Heart left ventricle (tissue), 16 donors: ENCODE data around the gene KLK7. TPM values are rescaled to one million over a fixed set of nuclear protein-coding genes. Genes with fewer than 3 reads are reported as not detected.

Experiments
- ATAC-seq, 4 donors: fragments of 200-7000 bp; cut with Tn5 transposase; one replicate each; pipeline ENCODE4 v1.9.1; 2020 to 2022; ENCODE audit warnings: moderate library complexity in 4 of 4, mild to moderate bottlenecking in 3 of 4, moderate number of reproducible peaks in 1 of 4
- DNase-seq, 5 donors: peaks; one replicate each; pipeline ENCODE4 v3.0.0-alpha.2; 2020
- H3K27ac ChIP-seq, 12 donors: fragments of 200-600 bp; sonication (generic) in 4 of 12; one replicate each; pipeline versions ENCODE4 v1.5.0 to v1.8.0; 2016 to 2022; ENCODE audit warnings: mild to moderate bottlenecking in 2 of 12
- H3K27me3 ChIP-seq, 9 donors: fragments of 200-600 bp; sonication (generic) in 2 of 9; one replicate each; pipeline versions ENCODE4 v1.5.1 to v1.8.0; 2016 to 2022; ENCODE audit warnings: mild to moderate bottlenecking in 3 of 9
- H3K36me3 ChIP-seq, 9 donors: fragments of 200-600 bp; sonication (generic) in 2 of 9; one replicate each; pipeline versions ENCODE4 v1.5.0 to v1.8.0; 2018 to 2022; ENCODE audit warnings: mild to moderate bottlenecking in 2 of 9
- H3K4me1 ChIP-seq, 12 donors: fragments of 200-600 bp; sonication (generic) in 4 of 12; one replicate each; pipeline versions ENCODE4 v1.5.0 to v1.8.0; 2016 to 2022; ENCODE audit warnings: mild to moderate bottlenecking in 3 of 12
- H3K4me3 ChIP-seq, 12 donors: fragments of 200-600 bp; sonication (generic) in 4 of 12; one replicate each; pipeline versions ENCODE4 v1.5.0 to v1.8.0; 2017 to 2022; ENCODE audit warnings: mild to moderate bottlenecking in 9 of 12, moderate library complexity in 4 of 12
- H3K9me3 ChIP-seq, 12 donors: fragments of 200-600 bp; sonication (generic) in 4 of 12; one replicate each; pipeline versions ENCODE4 v1.5.0 to v1.8.0; 2016 to 2022; ENCODE audit warnings: mild to moderate bottlenecking in 1 of 12
- CTCF ChIP-seq, 12 donors: fragments of 200-600 bp; sonication (generic) in 4 of 12; IDR thresholded peaks; one replicate each; pipeline versions ENCODE4 v1.5.0 to v1.8.0; 2018 to 2022; ENCODE audit warnings: antibody characterized with exemption in 12 of 12, mild to moderate bottlenecking in 5 of 12
- POLR2A ChIP-seq, 2 donors: fragments of 450-650 bp; IDR thresholded peaks; one replicate each; pipeline ENCODE4 v1.6.1; 2017; ENCODE audit warnings: antibody characterized with exemption in 2 of 2, mild to moderate bottlenecking in 2 of 2, moderate library complexity in 2 of 2
- WGBS, 4 donors: extraction: QIAGEN DNeasy Blood & Tissue Kit in 2 of 4; methylation state at CpG; one replicate each; pipeline versions ENCODE4 v1.1.5 to v1.1.7; 2013 to 2018; 5-methylcytosine and 5-hydroxymethylcytosine counted together
- intact Hi-C, 10 donors: fragments of 100-400 bp; cut with DNase I; formaldehyde crosslinking; loops; one replicate each; pipeline versions ENCODE4 v1.11.1 to v1.14.2; 2022
- polyA plus RNA-seq, 2 donors: library from polyadenylated mRNA; stranded (reverse); fragments of 200-250 nt; gene quantifications; one replicate each; pipeline ENCODE4 v1.2.3, GENCODE V29; 2013
- total RNA-seq, 9 donors: library from RNA; depleted of rRNA in 2 of 9; stranded (reverse); fragments of >200 nt in 2 of 9; fragmentation: NEBNext Ultra II Directional in 3 of 9; extraction: Animal tissue kit (Norgen Biotek cat#: 25700) in 3 of 9; gene quantifications; one replicate each; pipeline versions ENCODE4 v1.1.0 to v1.2.4, GENCODE V29; 2016 to 2023
- donor health status: ischemic (EF 13 %, LVEDD 7.1; RV severe dilation, severe dysfunction).
- donor health status: healthy with polysubstance abuse.
- donor health status: DM: no; HTN: yes; CAD: no.
- donor health status: DM: no; HTN: no; CAD: no.
- donor health status: ischemic (EF 25% LVEDD 6.9; RV normal size, moderate dysfunction).
- donor health status: ischemic (EF 25% LVEDD 5.7; RV mildly dilated, moderate dysfunction).
- donor health status: healthy.
- donor health status: DM: yes; HTN: yes; CAD: no.
- donor health status: ischemic (EF 35%, LVEDD 5.7; RV mildly dilated, moderate dysfunction).
- donor health status: nonischemic (EF 11% LVEDD 7.7; RV severe dilation, severe dysfunction).
- donor health status: DM: yes; HTN: yes; CAD: no.
- donor health status: PGD.
- donor health status: ischemic (EF 29% LVEDD 5.4; RV normal size, mild dysfunction).
- donor health status: nonischemic (EF 23%, LVEDD 6.1; RV moderate dilation, normal function).

Gene KLK7
- total and polyA plus RNA-seq, 11 donors: 4.1 TPM; not detected in 10

GRCh38 chr19:51009061-51009891 lies 25.6 kb upstream of the KLK7 start:
- Histone ChIP-seq H3K27ac (no peak overlapping the region), H3K4me1 (no peaks in the 10 kb centered on the region), H3K4me3 (no peak overlapping the region), H3K9me3 (no peaks in the 10 kb centered on the region), H3K27me3 (peaks cover 0 to 65% (median 11%) of the 10 kb centered on the region in 9 donors), H3K36me3 (no peaks in the 10 kb centered on the region)
- DNase-seq (no peak), ATAC-seq (no peak)
- intact Hi-C loops: no loop called here
- WGBS, 4 donors: 58 to 74% (median 72%) methylated on average over 18 to 19 of the region's 19 CpGs
- TF ChIP-seq CTCF (IDR thresholded peaks at IDR 0.05) (no peak), POLR2A (IDR thresholded peaks at IDR 0.05) (no peak)

- ATAC-seq: no peak
- WGBS, 4 donors: 75 to 83% (median 80%) methylated on average over 3 of the region's 3 CpGs
- Histone ChIP-seq H3K27me3 (peaks cover 7 to 65% (median 16%) of the 10 kb centered on the region in 9 donors), H3K36me3 (no peaks in the 10 kb centered on the region), H3K9me3 (no peaks in the 10 kb centered on the region), H3K27ac (no peak overlapping the region), H3K4me3 (no peak overlapping the region), H3K4me1 (no peaks in the 10 kb centered on the region)
- intact Hi-C loops: no loop called here
- TF ChIP-seq POLR2A (IDR thresholded peaks at IDR 0.05) (no peak), CTCF (IDR thresholded peaks at IDR 0.05) (no peak)
- no peak for DNase-seq
Measured at GRCh38 chr19:51007488-51007887, 23.8 kb upstream of the KLK7 start.

- H3K4me1 ChIP-seq: no peaks in the 10 kb centered on the region
- intact Hi-C loops: no loop called here
- DNase-seq (no peak), ATAC-seq (no peak)
- H3K27ac ChIP-seq: no peak overlapping the region
- no peak overlapping the region for H3K4me3 ChIP-seq
- H3K27me3 ChIP-seq: peaks cover 10 to 69% (median 18%) of the 10 kb centered on the region in 9 donors
- H3K9me3 ChIP-seq: no peaks in the 10 kb centered on the region
- 41 to 59% (median 48%) methylated on average over 7 to 8 of the region's 8 CpGs for WGBS, 4 donors
- H3K36me3 ChIP-seq: no peaks in the 10 kb centered on the region
- TF ChIP-seq CTCF (IDR thresholded peaks at IDR 0.05): no peak
- TF ChIP-seq POLR2A (IDR thresholded peaks at IDR 0.05): no peak
Measured at GRCh38 chr19:51006406-51006805, 22.7 kb upstream of the KLK7 start.

GRCh38 chr19:51005248-51005647 lies 21.5 kb upstream of the KLK7 start:
- intact Hi-C loops: no loop called here
- Histone ChIP-seq H3K9me3 (no peaks in the 10 kb centered on the region), H3K36me3 (no peaks in the 10 kb centered on the region), H3K4me3 (no peak overlapping the region), H3K27ac (no peak overlapping the region), H3K27me3 (peaks cover 14 to 70% (median 25%) of the 10 kb centered on the region in 9 donors), H3K4me1 (no peaks in the 10 kb centered on the region)
- no peak for TF ChIP-seq POLR2A (IDR thresholded peaks at IDR 0.05)
- no peak for DNase-seq
- 90 to 92% (median 91%) methylated on average over 1 of the region's 1 CpG for WGBS, 4 donors
- ATAC-seq: no peak
